GM13977 (cell line): ENCODE results near the gene ANKRD44.

ENCODE experiments used
- DNase-seq: peaks from one replicate; pipeline ENCODE4 v3.0.0; 2012; ENCODE audit warnings: low spot score
- CTCF ChIP-seq: IDR thresholded peaks from 2 replicates; pipeline ENCODE4 v1.5.1; 2012; ENCODE audit warnings: mild to moderate bottlenecking, control low read depth; ENCODE audit not compliant: insufficient read depth; ENCODE audit errors: extremely low read depth, missing control alignments
- in situ Hi-C: fragments of 300-500 bp; cut with MboI; formaldehyde crosslinking; loops from one replicate; pipeline ENCODE4 v1.12.0; 2022; ENCODE audit warnings: low sequenced_read_pairs, low pct_unique_long_range_greater_than_20kb, mixed read lengths, inconsistent platforms; ENCODE audit not compliant: unreplicated experiment

Gene ANKRD44

GRCh38 chr2:197147942-197148341 is 162.6 kb downstream of the ANKRD44 start:
- no peak for DNase-seq
- in situ Hi-C loops = no loop called here
- no peak for TF ChIP-seq CTCF

- TF ChIP-seq CTCF = no peak
- in situ Hi-C loops = no loop called here
- DNase-seq = no peak
Measured at GRCh38 chr2:197146995-197147394, 163.6 kb downstream of the ANKRD44 start.

- peak; percentile 45 for DNase-seq
- no peak for TF ChIP-seq CTCF
- in situ Hi-C loops = no loop called here
Measured at GRCh38 chr2:197145471-197146056, 165.0 kb downstream of the ANKRD44 start.

- DNase-seq = no peak
- no peak for TF ChIP-seq CTCF
- in situ Hi-C loops = no loop called here
Measured at GRCh38 chr2:197144183-197144582, 166.4 kb downstream of the ANKRD44 start.

GRCh38 chr2:197141702-197142473 is 168.7 kb downstream of the ANKRD44 start:
- no peak for DNase-seq
- in situ Hi-C loops = no loop called here
- no peak for TF ChIP-seq CTCF

GRCh38 chr2:197140045-197140444 is 170.5 kb downstream of the ANKRD44 start:
- no peak for DNase-seq
- no peak for TF ChIP-seq CTCF
- in situ Hi-C loops = no loop called here
